Naive thymus-derived CD4-positive, alpha-beta T cell (primary cell): Measurements from ENCODE around the gene MED26. TPM values are rescaled to one million over a fixed set of nuclear protein-coding genes. Genes with fewer than 3 reads are reported as not detected.

Experiments
- ATAC-seq: fragments of 150-1000 bp; cut with Tn5 transposase; 2 replicates; pipeline ENCODE4 v1.10.0; 2021; ENCODE audit warnings: mild to moderate bottlenecking, moderate library complexity
- CTCF ChIA-PET: fragments of 350-600 bp; sonication (Branson Sonifier 250); formaldehyde crosslinking; loops from one replicate; lab custom pipeline; 2021; ENCODE audit warnings: antibody characterized with exemption; lab: Charles Lee
- POLR2A ChIA-PET: fragments of 350-600 bp; sonication (Branson Sonifier 250); formaldehyde crosslinking; loops from one replicate; lab custom pipeline; 2021; ENCODE audit warnings: antibody characterized with exemption, inconsistent platforms; lab: Charles Lee
- DNase-seq, 9 donors: peaks; one replicate each; pipeline versions ENCODE4 v3.0.0 to v3.0.0-alpha.2; 2020 to 2022; ENCODE audit warnings: mixed read lengths in 1 of 9
- H3K27ac ChIP-seq: one replicate; pipeline ENCODE4 v1.7.0; 2013; ENCODE audit warnings: mild to moderate bottlenecking, low read depth, low read length, moderate library complexity
- H3K27me3 ChIP-seq, 2 donors: one replicate each; pipeline ENCODE4 v1.7.0; 2013; ENCODE audit warnings: low read length in 2 of 2, mild to moderate bottlenecking in 2 of 2, moderate library complexity in 2 of 2; ENCODE audit not compliant: control insufficient read depth in 2 of 2, insufficient read depth in 2 of 2
- H3K36me3 ChIP-seq, 3 experiments: 1 replicate in 2 of 3; 2 replicates in 1 of 3; pipeline ENCODE4 v1.7.0; 2013; ENCODE audit warnings: low read length in 3 of 3, mild to moderate bottlenecking in 3 of 3, moderate library complexity in 1 of 3; ENCODE audit not compliant: insufficient read depth in 3 of 3, control insufficient read depth in 2 of 3
- H3K4me1 ChIP-seq, 2 donors: one replicate each; pipeline ENCODE4 v1.7.0; 2013; ENCODE audit warnings: low read length in 2 of 2, mild to moderate bottlenecking in 2 of 2, moderate library complexity in 1 of 2; ENCODE audit not compliant: control insufficient read depth in 2 of 2, insufficient read depth in 2 of 2
- H3K4me3 ChIP-seq: 2 replicates; pipeline ENCODE4 v1.7.0; 2013; ENCODE audit warnings: mild to moderate bottlenecking, low read length
- H3K9me3 ChIP-seq, 3 experiments: 1 replicate in 2 of 3; 2 replicates in 1 of 3; pipeline ENCODE4 v1.7.0; 2013; ENCODE audit warnings: low read length in 3 of 3; ENCODE audit not compliant: control insufficient read depth in 2 of 3
- H3K27ac Mint-ChIP-seq, 9 donors: one replicate each; pipeline ENCODE4 v1.8.0; 2020 to 2022; ENCODE audit warnings: mixed read lengths in 9 of 9, mild to moderate bottlenecking in 8 of 9, moderate library complexity in 5 of 9, inconsistent platforms in 2 of 9
- H3K27me3 Mint-ChIP-seq, 5 donors: one replicate each; pipeline ENCODE4 v1.8.0; 2021 to 2022; ENCODE audit warnings: mixed read lengths in 5 of 5, mild to moderate bottlenecking in 1 of 5
- H3K36me3 Mint-ChIP-seq, 5 donors: one replicate each; pipeline ENCODE4 v1.8.0; 2020 to 2022; ENCODE audit warnings: mixed read lengths in 5 of 5, mild to moderate bottlenecking in 3 of 5, inconsistent platforms in 1 of 5
- H3K4me1 Mint-ChIP-seq, 7 donors: one replicate each; pipeline ENCODE4 v1.8.0; 2020 to 2022; ENCODE audit warnings: mixed read lengths in 7 of 7, mild to moderate bottlenecking in 3 of 7, inconsistent platforms in 1 of 7
- H3K4me3 Mint-ChIP-seq, 10 donors: one replicate each; pipeline ENCODE4 v1.8.0; 2020 to 2022; ENCODE audit warnings: mild to moderate bottlenecking in 10 of 10, mixed read lengths in 10 of 10, moderate library complexity in 6 of 10, inconsistent platforms in 2 of 10
- H3K9me3 Mint-ChIP-seq, 11 donors: one replicate each; pipeline ENCODE4 v1.8.0; 2020 to 2022; ENCODE audit warnings: mixed read lengths in 11 of 11, mild to moderate bottlenecking in 4 of 11, inconsistent platforms in 1 of 11, moderate library complexity in 1 of 11
- intact Hi-C, 2 donors: fragments of 100-400 bp; cut with micrococcal nuclease; formaldehyde crosslinking; loops; one replicate each; pipeline ENCODE4 v1.15.1; 2023
- polyA plus RNA-seq, 2 donors: library from polyadenylated mRNA; unstranded; fragments of 300-500 nt; fragmentation: Illumina TruSeq; gene quantifications; one replicate each; pipeline ENCODE4 v1.2.3, GENCODE V29; 2021
- total RNA-seq, 6 experiments: library from RNA in 5 of 6; stranded (reverse) in 5 of 6; gene quantifications; 1 replicate in 5 of 6; 2 replicates in 1 of 6; pipeline ENCODE4 v1.2.3 and lab custom pipeline; 2021 to 2026

Gene MED26
- total and polyA plus RNA-seq, 7 experiments from 2014 or later = 3.3 to 34.3 (median 15.3) TPM

DNA sequence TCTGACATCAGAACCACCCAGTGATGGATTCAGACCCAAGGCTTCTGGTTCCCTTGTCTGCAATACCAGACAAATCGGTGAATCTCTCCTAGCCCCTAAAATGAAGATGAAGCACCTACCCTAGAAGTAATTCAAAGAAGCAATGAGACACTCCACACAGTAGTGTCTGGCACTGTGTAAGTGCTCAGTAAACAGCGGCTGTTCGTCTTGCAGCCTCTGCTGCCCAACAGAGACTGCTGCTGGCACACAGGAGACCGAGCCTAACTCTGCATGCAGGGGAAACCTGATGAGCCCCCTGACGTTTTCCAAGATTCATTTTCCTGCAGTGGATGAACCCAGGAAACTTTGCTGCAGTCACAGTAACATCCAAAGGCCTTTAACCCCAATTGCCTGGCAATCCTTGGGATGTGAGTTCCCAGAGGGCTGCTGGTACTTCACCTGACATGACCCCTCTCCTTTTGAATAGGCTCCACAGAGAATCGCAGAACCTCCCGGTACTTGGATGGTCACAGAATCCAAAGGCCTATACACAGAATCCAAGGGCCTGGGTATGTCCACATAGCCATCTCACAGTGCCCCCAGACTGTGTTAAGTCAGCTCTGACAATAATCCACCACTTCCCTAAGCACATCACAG, 6.7 kb downstream of the MED26 start:
- H3K4me1 Mint-ChIP-seq = peaks cover 53 to 94% (median 80%) of the 10 kb centered on the region in 7 donors
- H3K27me3 Mint-ChIP-seq = no peaks in the 10 kb centered on the region
- Histone ChIP-seq H3K4me1 (peaks cover 12 to 18% of the 10 kb centered on the region in 2 donors), H3K36me3 (peaks cover 0 to 16% (median 0%) of the 10 kb centered on the region in 3 experiments), H3K4me3 (no peak overlapping the region), H3K27ac (no peak overlapping the region), H3K9me3 (no peaks in the 10 kb centered on the region), H3K27me3 (no peaks in the 10 kb centered on the region)
- peaks cover 0 to 9% (median 5%) of the 10 kb centered on the region in 5 donors for H3K36me3 Mint-ChIP-seq
- ATAC-seq (no peak), DNase-seq (no peak)
- H3K9me3 Mint-ChIP-seq = no peaks in the 10 kb centered on the region
- ChIA-PET POLR2A (no interaction called here), CTCF (no interaction called here)
- peak overlapping the region in 1 of 9 donors; percentile 38 for H3K27ac Mint-ChIP-seq
- intact Hi-C loops = no loop called here
- H3K4me3 Mint-ChIP-seq = no peak overlapping the region

DNA sequence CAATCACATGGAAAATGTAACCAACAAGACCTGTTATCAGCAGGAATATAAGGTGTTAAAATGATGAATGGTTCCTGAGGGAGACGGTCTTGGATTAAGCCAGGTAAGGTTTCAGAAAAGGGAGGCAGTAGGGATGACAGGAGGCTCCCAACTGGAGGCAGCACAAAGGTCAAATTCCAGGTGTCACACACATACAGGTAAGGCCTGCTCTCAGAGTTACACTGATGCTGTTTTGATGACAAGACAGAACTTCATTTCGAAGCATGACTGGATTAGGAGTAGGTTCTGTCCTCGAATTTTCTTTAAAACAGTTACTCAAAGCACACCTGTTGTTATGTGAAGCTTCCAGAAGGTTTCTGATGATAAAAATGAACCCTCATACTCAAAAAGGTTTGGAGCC, 7.4 kb downstream of the MED26 start:
- Histone ChIP-seq H3K36me3 (peaks cover 0 to 11% (median 0%) of the 10 kb centered on the region in 3 experiments), H3K9me3 (no peaks in the 10 kb centered on the region), H3K27me3 (no peaks in the 10 kb centered on the region), H3K4me1 (peaks cover 11 to 21% of the 10 kb centered on the region in 2 donors), H3K4me3 (no peak overlapping the region), H3K27ac (no peak overlapping the region)
- no peak overlapping the region for H3K4me3 Mint-ChIP-seq
- intact Hi-C loops = no loop called here
- ChIA-PET POLR2A (no interaction called here), CTCF (no interaction called here)
- H3K4me1 Mint-ChIP-seq = peaks cover 53 to 94% (median 80%) of the 10 kb centered on the region in 7 donors
- peaks cover 0 to 5% (median 2%) of the 10 kb centered on the region in 5 donors for H3K36me3 Mint-ChIP-seq
- no peaks in the 10 kb centered on the region for H3K27me3 Mint-ChIP-seq
- DNase-seq = no peak
- ATAC-seq = no peak
- H3K9me3 Mint-ChIP-seq = no peaks in the 10 kb centered on the region
- H3K27ac Mint-ChIP-seq = peak overlapping the region in 2 of 9 donors; percentile 47 to 51

DNA sequence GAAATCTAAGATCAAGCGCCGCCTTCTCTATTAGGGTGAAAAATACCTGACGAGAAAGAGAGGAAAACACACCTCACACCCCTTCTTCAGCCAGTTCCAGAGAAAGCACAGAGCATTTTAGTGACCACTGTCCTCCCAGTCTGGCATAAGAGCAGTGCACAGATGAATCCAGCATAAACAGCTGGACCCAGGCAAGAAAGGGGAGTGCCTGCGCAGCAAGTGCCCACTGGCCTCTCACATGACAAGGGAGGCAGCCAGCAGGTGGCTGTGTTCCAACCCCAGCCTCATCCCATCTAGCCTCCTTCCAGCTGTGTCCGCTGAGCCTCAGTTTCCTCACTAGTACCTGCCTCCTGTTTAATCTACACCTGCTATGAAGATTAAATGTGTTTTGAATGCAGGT, 8.0 kb downstream of the MED26 start:
- Histone ChIP-seq H3K4me3 (no peak overlapping the region), H3K4me1 (peaks cover 11 to 21% of the 10 kb centered on the region in 2 donors), H3K27ac (no peak overlapping the region), H3K36me3 (peaks cover 0 to 7% (median 0%) of the 10 kb centered on the region in 3 experiments), H3K27me3 (no peaks in the 10 kb centered on the region), H3K9me3 (no peaks in the 10 kb centered on the region)
- ATAC-seq (no peak), DNase-seq (no peak)
- Mint-ChIP-seq H3K4me3 (no peak overlapping the region), H3K27ac (peak overlapping the region in 1 of 9 donors; percentile 51), H3K27me3 (no peaks in the 10 kb centered on the region), H3K36me3 (peaks cover 0 to 2% (median 0%) of the 10 kb centered on the region in 5 donors), H3K9me3 (no peaks in the 10 kb centered on the region), H3K4me1 (peaks cover 52 to 94% (median 80%) of the 10 kb centered on the region in 7 donors)
- CTCF ChIA-PET = no interaction called here
- POLR2A ChIA-PET = interaction anchor here (0.5 kb wide), 1 partner anchor 40 kb away, joined by 4 read pairs; the partner anchor contains the start of gene SMIM7
- intact Hi-C loops = no loop called here

DNA sequence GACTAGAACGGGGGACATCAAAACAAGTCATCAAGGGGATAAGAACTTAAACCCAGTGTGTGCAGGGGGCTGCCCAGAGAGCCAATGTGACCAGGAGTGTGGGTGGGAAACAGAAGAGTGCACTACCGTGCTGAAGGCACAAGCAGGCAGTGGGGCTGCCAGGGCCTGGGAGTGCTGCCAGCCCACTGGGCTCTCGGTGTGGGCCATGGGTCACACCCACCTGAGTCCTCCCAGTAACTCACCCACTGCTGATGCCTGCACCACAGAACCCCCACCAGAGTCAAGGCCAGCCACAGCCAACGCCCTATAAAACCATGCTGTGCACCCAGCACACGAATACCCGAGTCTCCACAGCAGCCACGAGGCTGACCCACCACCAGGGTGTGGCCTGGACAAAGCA, 8.5 kb downstream of the MED26 start:
- H3K4me1 Mint-ChIP-seq = peaks cover 56 to 94% (median 80%) of the 10 kb centered on the region in 7 donors
- no peaks in the 10 kb centered on the region for H3K27me3 Mint-ChIP-seq
- DNase-seq = no peak
- no peak overlapping the region for H3K27ac ChIP-seq
- H3K36me3 ChIP-seq = peaks cover 0 to 3% (median 0%) of the 10 kb centered on the region in 3 experiments
- peaks cover 12 to 21% of the 10 kb centered on the region in 2 donors for H3K4me1 ChIP-seq
- intact Hi-C loops = no loop called here
- POLR2A ChIA-PET = interaction anchor here (0.5 kb wide), 1 partner anchor 40 kb away, joined by 4 read pairs; the partner anchor contains the start of gene SMIM7
- H3K27ac Mint-ChIP-seq = peak overlapping the region in 1 of 9 donors; percentile 51
- H3K36me3 Mint-ChIP-seq = peaks cover 0 to 2% (median 0%) of the 10 kb centered on the region in 5 donors
- H3K9me3 ChIP-seq = no peaks in the 10 kb centered on the region
- H3K4me3 Mint-ChIP-seq = no peak overlapping the region
- H3K4me3 ChIP-seq = no peak overlapping the region
- no peak for ATAC-seq
- CTCF ChIA-PET = no interaction called here
- no peaks in the 10 kb centered on the region for H3K9me3 Mint-ChIP-seq
- H3K27me3 ChIP-seq = no peaks in the 10 kb centered on the region

DNA sequence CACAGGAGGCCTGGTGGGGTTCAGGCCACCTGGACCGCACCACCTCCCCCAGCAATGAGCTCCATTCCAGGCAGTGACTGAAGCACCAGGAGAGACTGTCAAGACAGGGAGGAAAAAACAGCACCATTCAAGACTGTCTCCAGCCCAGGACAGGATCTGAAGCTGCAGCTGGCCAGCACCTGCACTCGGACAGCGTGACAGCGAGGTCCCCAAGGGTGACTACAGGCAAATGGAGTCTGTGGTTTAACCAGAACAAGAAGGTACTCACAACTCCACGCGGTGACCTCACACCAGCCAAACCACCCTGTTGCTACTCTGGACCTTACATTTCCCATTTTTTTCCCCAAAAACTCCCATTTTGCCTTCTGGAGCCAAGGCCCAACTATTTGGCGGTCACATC, 9.8 kb downstream of the MED26 start:
- ChIA-PET POLR2A (no interaction called here), CTCF (no interaction called here)
- DNase-seq (no peak), ATAC-seq (no peak)
- no peaks in the 10 kb centered on the region for H3K9me3 Mint-ChIP-seq
- H3K27ac Mint-ChIP-seq = peak overlapping the region in 3 of 9 donors; percentile 18 to 88 (median 36)
- H3K27me3 Mint-ChIP-seq = no peaks in the 10 kb centered on the region
- peaks cover 56 to 95% (median 78%) of the 10 kb centered on the region in 7 donors for H3K4me1 Mint-ChIP-seq
- H3K9me3 ChIP-seq = no peaks in the 10 kb centered on the region
- intact Hi-C loops = no loop called here
- H3K4me3 ChIP-seq = no peak overlapping the region
- peaks cover 12 to 21% of the 10 kb centered on the region in 2 donors for H3K4me1 ChIP-seq
- H3K36me3 Mint-ChIP-seq = no peaks in the 10 kb centered on the region
- no peak overlapping the region for H3K27ac ChIP-seq
- H3K36me3 ChIP-seq = peaks cover 0 to 3% (median 0%) of the 10 kb centered on the region in 3 experiments
- no peaks in the 10 kb centered on the region for H3K27me3 ChIP-seq
- H3K4me3 Mint-ChIP-seq = peak overlapping the region in 3 of 10 donors; percentile 4 to 28 (median 17)

DNA sequence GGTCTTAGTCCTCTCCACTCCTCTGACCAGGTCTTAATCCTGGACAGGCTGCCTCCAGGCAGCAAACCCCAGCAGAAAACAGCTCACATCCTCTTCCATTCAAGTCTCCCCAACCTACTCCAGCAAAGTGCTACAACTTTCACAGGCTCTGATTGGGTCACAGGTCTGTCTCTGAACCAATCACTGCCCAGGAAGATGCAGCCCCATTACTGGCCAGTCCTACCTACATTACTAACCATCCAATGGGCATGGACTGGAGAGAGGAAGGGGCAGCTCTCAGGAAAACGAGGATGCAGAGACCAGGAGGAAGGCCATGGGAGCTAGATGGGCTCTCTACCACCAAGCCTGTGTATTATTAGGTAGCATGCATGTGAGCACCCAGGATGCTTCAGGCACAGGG, 12.2 kb downstream of the MED26 start:
- Mint-ChIP-seq H3K9me3 (no peaks in the 10 kb centered on the region), H3K4me1 (peaks cover 61 to 98% (median 86%) of the 10 kb centered on the region in 7 donors), H3K27ac (peak overlapping the region in 4 of 9 donors; percentile 14 to 84 (median 42)), H3K27me3 (no peaks in the 10 kb centered on the region), H3K4me3 (peak overlapping the region in 1 of 10 donors; percentile 62), H3K36me3 (no peaks in the 10 kb centered on the region)
- H3K4me3 ChIP-seq = no peak overlapping the region
- H3K27ac ChIP-seq = no peak overlapping the region
- intact Hi-C loops = no loop called here
- H3K9me3 ChIP-seq = no peaks in the 10 kb centered on the region
- peaks cover 8 to 17% of the 10 kb centered on the region in 2 donors for H3K4me1 ChIP-seq
- DNase-seq = no peak
- no peaks in the 10 kb centered on the region for H3K27me3 ChIP-seq
- ChIA-PET CTCF (no interaction called here), POLR2A (interaction anchor here (1.2 to 1.3 kb wide), 2 partner anchors 11 to 31 kb away, joined by 3 to 5 read pairs; no protein-coding TSS in a partner anchor)
- H3K36me3 ChIP-seq = no peaks in the 10 kb centered on the region
- ATAC-seq = peak; percentile 36
